WI38 (cell line): ENCODE results near the gene CYP4F3.

Experiments
- H3K4me3 ChIP-seq: 2 replicates; pipeline ENCODE4 v1.5.1; 2011; ENCODE audit warnings: low read depth, mild to moderate bottlenecking, control low read depth, low read length
- CTCF ChIP-seq: IDR thresholded peaks from 2 replicates; pipeline ENCODE4 v1.5.1; 2012; ENCODE audit warnings: low read depth, mild to moderate bottlenecking, control low read depth, low read length

Gene CYP4F3

GRCh38 chr19:15683411-15683810, 42.7 kb downstream of the CYP4F3 start:
- no peak for TF ChIP-seq CTCF
- H3K4me3 ChIP-seq = no peak overlapping the region

GRCh38 chr19:15684828-15685227, 44.1 kb downstream of the CYP4F3 start:
- TF ChIP-seq CTCF = no peak
- no peak overlapping the region for H3K4me3 ChIP-seq

- TF ChIP-seq CTCF = no peak
- H3K4me3 ChIP-seq = no peak overlapping the region
Measured at GRCh38 chr19:15696654-15697194, 56.0 kb downstream of the CYP4F3 start.

- H3K4me3 ChIP-seq = no peak overlapping the region
- no peak for TF ChIP-seq CTCF
Measured at GRCh38 chr19:15701757-15702533, 61.2 kb downstream of the CYP4F3 start.

GRCh38 chr19:15702534-15702930, 61.8 kb downstream of the CYP4F3 start:
- no peak overlapping the region for H3K4me3 ChIP-seq
- TF ChIP-seq CTCF = no peak
